Fibroblast of lung (primary cell): Measurements from ENCODE around the gene SUSD1. TPM values are rescaled to one million over a fixed set of nuclear protein-coding genes. Genes with fewer than 3 reads are reported as not detected.

Experiments
- DNase-seq, 2 donors: peaks; one replicate each; pipeline versions ENCODE4 v3.0.0 to v3.0.0-alpha.2; 2010; ENCODE audit warnings: low read depth in 2 of 2
- H2AFZ ChIP-seq: 2 replicates; pipeline ENCODE4 v1.5.1; 2012; ENCODE audit warnings: low read length, control low read depth, inconsistent platforms
- H3K27ac ChIP-seq: 2 replicates; pipeline ENCODE4 v1.5.1; 2011; ENCODE audit warnings: low read length, control low read depth; ENCODE audit not compliant: insufficient read depth
- H3K27me3 ChIP-seq: 2 replicates; pipeline ENCODE4 v1.5.1; 2011; ENCODE audit warnings: mild to moderate bottlenecking, low read length; ENCODE audit not compliant: control insufficient read depth, insufficient read depth
- H3K36me3 ChIP-seq: 2 replicates; pipeline ENCODE4 v1.5.1; 2011; ENCODE audit warnings: low read length; ENCODE audit not compliant: control insufficient read depth, insufficient read depth
- H3K4me1 ChIP-seq: 2 replicates; pipeline ENCODE4 v1.5.1; 2011; ENCODE audit warnings: low read length; ENCODE audit not compliant: control insufficient read depth, insufficient read depth; ENCODE audit errors: extremely low read depth
- H3K4me2 ChIP-seq: 2 replicates; pipeline ENCODE4 v1.5.1; 2011; ENCODE audit warnings: low read length, control low read depth; ENCODE audit not compliant: insufficient read depth; ENCODE audit errors: extremely low read depth
- H3K4me3 ChIP-seq, 4 experiments: fragments of 200-600 bp in 1 of 4; sonication (generic) in 1 of 4; replicated peaks in 1 of 4; 2 replicates each; pipeline ENCODE4 v1.5.1; 2011 to 2016; ENCODE audit warnings: low read length in 4 of 4, low read depth in 3 of 4, mild to moderate bottlenecking in 3 of 4, control low read depth in 2 of 4, inconsistent platforms in 1 of 4, mixed read lengths in 1 of 4; ENCODE audit not compliant: insufficient read depth in 1 of 4; ENCODE audit errors: control extremely low read depth in 1 of 4
- H3K79me2 ChIP-seq: 2 replicates; pipeline ENCODE4 v1.5.1; 2012; ENCODE audit warnings: mild to moderate bottlenecking, low read length, inconsistent platforms; ENCODE audit not compliant: control insufficient read depth, insufficient read depth
- H3K9ac ChIP-seq: 2 replicates; pipeline ENCODE4 v1.5.1; 2011; ENCODE audit warnings: mild to moderate bottlenecking, low read length, control low read depth; ENCODE audit not compliant: insufficient read depth
- H3K9me3 ChIP-seq: 2 replicates; pipeline ENCODE4 v1.5.1; 2012; ENCODE audit warnings: low read depth, low read length; ENCODE audit not compliant: control insufficient read depth, insufficient read depth
- H4K20me1 ChIP-seq: 2 replicates; pipeline ENCODE4 v1.5.1; 2011; ENCODE audit warnings: low read length; ENCODE audit not compliant: control insufficient read depth, insufficient read depth; ENCODE audit errors: extremely low read depth
- CTCF ChIP-seq, 2 donors: IDR thresholded peaks in 1 of 2; conservative IDR thresholded peaks in 1 of 2; 1 replicate in 1 of 2; 2 replicates in 1 of 2; pipeline ENCODE4 v1.5.1; 2011 to 2012; ENCODE audit warnings: low read length in 2 of 2, control low read depth in 1 of 2, inconsistent platforms in 1 of 2, low read depth in 1 of 2, mild to moderate bottlenecking in 1 of 2
- EZH2 ChIP-seq: IDR thresholded peaks from 2 replicates; pipeline ENCODE4 v1.5.1; 2012; ENCODE audit warnings: low read length, control low read depth, mild to moderate bottlenecking; ENCODE audit errors: missing control alignments
- polyA plus RNA-seq, 2 donors: library from polyadenylated mRNA; depleted of rRNA in 1 of 2; stranded (reverse) in 1 of 2; unstranded in 1 of 2; fragments of >200 nt; gene quantifications; 2 replicates each; pipeline ENCODE4 v1.2.1, GENCODE V29; 2011 to 2012; ENCODE audit warnings: missing spikeins in 1 of 2
- total RNA-seq: library from RNA; depleted of rRNA; stranded (reverse); fragments of >200 nt; gene quantifications from 2 replicates; pipeline ENCODE4 v1.2.1, GENCODE V29; 2014

SUSD1 gene
- total and polyA plus RNA-seq, 2 donors (not counting 1 experiment from before 2014, with no cell fraction given): 27.4 to 28.6 TPM

- DNase-seq: no peak
Measured at GRCh38 chr9:112173489-112174221, 1.4 kb downstream of the SUSD1 start.

DNA sequence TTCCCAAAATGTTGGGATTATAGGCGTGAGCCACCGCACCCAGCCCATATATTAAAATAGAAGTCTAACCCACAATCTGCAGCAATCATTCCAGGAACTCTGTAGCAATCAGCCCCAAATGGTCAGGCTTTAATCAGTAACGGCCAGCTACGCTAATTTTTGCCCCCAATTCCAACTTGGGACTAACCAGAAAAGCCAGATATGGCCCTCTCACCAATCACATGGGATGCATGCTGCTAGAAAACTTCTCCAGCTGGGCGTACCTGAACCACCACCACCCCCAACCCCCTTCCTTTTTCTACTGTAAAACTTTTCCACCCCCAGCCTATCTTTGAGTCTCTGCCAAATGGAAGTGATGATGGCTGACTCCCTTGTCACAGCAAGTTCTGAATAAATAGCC, 4.1 kb downstream of the SUSD1 start:
- no peak for TF ChIP-seq CTCF (conservative IDR thresholded peaks at IDR 0.05 in 1 of 2, IDR thresholded peaks at IDR 0.05 in 1 of 2; ENCODE audit: low read depth in 1 of 2, low read length in 2 of 2)
- no peak for TF ChIP-seq EZH2
- no peak overlapping the region for H3K9ac ChIP-seq
- H2AFZ ChIP-seq: no peak overlapping the region
- peaks cover 2% of the 10 kb centered on the region for H3K36me3 ChIP-seq
- no peaks in the 10 kb centered on the region for H3K79me2 ChIP-seq
- H3K4me3 ChIP-seq: no peak overlapping the region
- no peaks in the 10 kb centered on the region for H3K27me3 ChIP-seq
- DNase-seq: no peak
- H3K4me1 ChIP-seq: peaks cover 8% of the 10 kb centered on the region
- no peak overlapping the region for H3K27ac ChIP-seq
- no peaks in the 10 kb centered on the region for H4K20me1 ChIP-seq
- no peaks in the 10 kb centered on the region for H3K9me3 ChIP-seq
- H3K4me2 ChIP-seq: no peak overlapping the region

More at GRCh38 chr9:112173489-112174221, 1.4 kb downstream of the SUSD1 start:
- Histone ChIP-seq H3K27ac (peak overlapping the region; percentile 38), H3K4me2 (peak overlapping the region; percentile 91), H3K36me3 (peaks cover 2% of the 10 kb centered on the region), H3K9me3 (no peaks in the 10 kb centered on the region), H4K20me1 (no peaks in the 10 kb centered on the region), H2AFZ (peak overlapping the region; percentile 86), H3K4me3 (peak overlapping the region in 3 of 4 experiments; percentile 47 to 68 (median 61)), H3K27me3 (no peaks in the 10 kb centered on the region), H3K4me1 (peaks cover 5% of the 10 kb centered on the region), H3K79me2 (no peaks in the 10 kb centered on the region), H3K9ac (peak overlapping the region; percentile 53)
- no peak for TF ChIP-seq EZH2

- no peaks in the 10 kb centered on the region for H3K9me3 ChIP-seq
- H3K9ac ChIP-seq: no peak overlapping the region
- H4K20me1 ChIP-seq: no peaks in the 10 kb centered on the region
- peaks cover 2% of the 10 kb centered on the region for H3K36me3 ChIP-seq
- no peak overlapping the region for H3K4me2 ChIP-seq
- no peak overlapping the region for H3K4me3 ChIP-seq
- H2AFZ ChIP-seq: no peak overlapping the region
- TF ChIP-seq EZH2 (no peak), CTCF (conservative IDR thresholded peaks at IDR 0.05 in 1 of 2, IDR thresholded peaks at IDR 0.05 in 1 of 2; ENCODE audit: low read depth in 1 of 2, low read length in 2 of 2) (no peak)
- no peak overlapping the region for H3K27ac ChIP-seq
- H3K27me3 ChIP-seq: no peaks in the 10 kb centered on the region
- no peaks in the 10 kb centered on the region for H3K79me2 ChIP-seq
- H3K4me1 ChIP-seq: peaks cover 8% of the 10 kb centered on the region
- no peak for DNase-seq
Measured at GRCh38 chr9:112170235-112170634, 4.9 kb downstream of the SUSD1 start.
